Activated naive CD8-positive, alpha-beta T cell treated with anti-CD3 and anti-CD28 coated beads, Interleukin-2, amount 10 ng/mL, durations not matched to agents 7 days and 5 days (primary cell): ENCODE data around the gene PACS2. TPM values are rescaled to one million over a fixed set of nuclear protein-coding genes. Genes with fewer than 3 reads are reported as not detected.
A peak's percentile ranks its signal among the peaks of the same experiment; 100 is the strongest.
"Not testable (repeated sequence)": the region's sequence is repeated elsewhere in the genome, so short reads cannot be mapped to it uniquely, and the experiment has no call there.

Experiments
- ATAC-seq: fragments of 150-1000 bp; cut with Tn5 transposase; one replicate; pipeline ENCODE4 v1.10.0; 2021; ENCODE audit warnings: low read depth, moderate library complexity
- POLR2A ChIA-PET: fragments of 350-600 bp; sonication (Branson Sonifier 250); formaldehyde crosslinking; loops from one replicate; lab custom pipeline; 2021; ENCODE audit warnings: antibody characterized with exemption; lab: Charles Lee
- DNase-seq: peaks from one replicate; pipeline ENCODE4 v3.0.0; 2021
- H3K27ac Mint-ChIP-seq: one replicate; pipeline ENCODE4 v1.8.0; 2022; ENCODE audit warnings: mild to moderate bottlenecking, mixed read lengths
- H3K27me3 Mint-ChIP-seq: one replicate; pipeline ENCODE4 v1.8.0; 2022; ENCODE audit warnings: mild to moderate bottlenecking, moderate library complexity, mixed read lengths
- H3K36me3 Mint-ChIP-seq: one replicate; pipeline ENCODE4 v1.8.0; 2021; ENCODE audit warnings: mild to moderate bottlenecking, mixed read lengths
- H3K4me1 Mint-ChIP-seq: one replicate; pipeline ENCODE4 v1.8.0; 2021; ENCODE audit warnings: mixed read lengths
- H3K4me3 Mint-ChIP-seq: one replicate; pipeline ENCODE4 v1.8.0; 2022; ENCODE audit warnings: mild to moderate bottlenecking, moderate library complexity, mixed read lengths
- H3K9me3 Mint-ChIP-seq: one replicate; pipeline ENCODE4 v1.8.0; 2021; ENCODE audit warnings: mixed read lengths
- total RNA-seq, 2 experiments: library from RNA; stranded (reverse); gene quantifications; one replicate each; pipeline ENCODE4 v1.2.3, GENCODE V29; 2021

The PACS2 gene
- total RNA-seq, 2 experiments from 2014 or later, result 51.6 to 54.7 TPM

GRCh38 chr14:105356927-105357326 is 42.4 kb downstream of the PACS2 start:
- no peaks in the 10 kb centered on the region for H3K9me3 Mint-ChIP-seq
- H3K36me3 Mint-ChIP-seq, result no peaks in the 10 kb centered on the region
- H3K4me3 Mint-ChIP-seq, result no peak overlapping the region
- peaks cover 3% of the 10 kb centered on the region for H3K4me1 Mint-ChIP-seq
- no peak overlapping the region for H3K27ac Mint-ChIP-seq
- H3K27me3 Mint-ChIP-seq, result no peaks in the 10 kb centered on the region
- DNase-seq, result no peak
- no peak for ATAC-seq
- POLR2A ChIA-PET, result no interaction called here

GRCh38 chr14:105357626-105358025 is 43.1 kb downstream of the PACS2 start:
- no peak overlapping the region for H3K4me3 Mint-ChIP-seq
- POLR2A ChIA-PET, result no interaction called here
- DNase-seq (no peak), ATAC-seq (no peak)
- H3K36me3 Mint-ChIP-seq, result no peaks in the 10 kb centered on the region
- no peaks in the 10 kb centered on the region for H3K4me1 Mint-ChIP-seq
- H3K27me3 Mint-ChIP-seq, result no peaks in the 10 kb centered on the region
- no peak overlapping the region for H3K27ac Mint-ChIP-seq
- no peaks in the 10 kb centered on the region for H3K9me3 Mint-ChIP-seq

- Mint-ChIP-seq H3K27me3 (no peaks in the 10 kb centered on the region), H3K4me3 (no peak overlapping the region), H3K9me3 (no peaks in the 10 kb centered on the region), H3K27ac (no peak overlapping the region), H3K4me1 (no peaks in the 10 kb centered on the region), H3K36me3 (no peaks in the 10 kb centered on the region)
- DNase-seq (no peak), ATAC-seq (no peak)
- POLR2A ChIA-PET, result no interaction called here
Observed at GRCh38 chr14:105358140-105358846, 43.7 kb downstream of the PACS2 start.

- DNase-seq (no peak), ATAC-seq (no peak)
- peaks cover 3% of the 10 kb centered on the region for H3K4me1 Mint-ChIP-seq
- no peaks in the 10 kb centered on the region for H3K36me3 Mint-ChIP-seq
- no peak overlapping the region for H3K27ac Mint-ChIP-seq
- no peaks in the 10 kb centered on the region for H3K9me3 Mint-ChIP-seq
- POLR2A ChIA-PET, result no interaction called here
- peaks cover 5% of the 10 kb centered on the region for H3K27me3 Mint-ChIP-seq
- H3K4me3 Mint-ChIP-seq, result no peak overlapping the region
Observed at GRCh38 chr14:105358943-105359342, 44.4 kb downstream of the PACS2 start.

GRCh38 chr14:105361412-105361811 is 46.9 kb downstream of the PACS2 start:
- H3K36me3 Mint-ChIP-seq, H3K27ac Mint-ChIP-seq, H3K4me1 Mint-ChIP-seq, H3K4me3 Mint-ChIP-seq, ATAC-seq, DNase-seq, H3K9me3 Mint-ChIP-seq, H3K27me3 Mint-ChIP-seq: not testable (repeated sequence)
- POLR2A ChIA-PET, result interaction anchor here (1.2 kb wide), 1 partner anchor 60 kb away, joined by 3 read pairs; no protein-coding TSS in a partner anchor

- POLR2A ChIA-PET, result no interaction called here
- no peaks in the 10 kb centered on the region for H3K36me3 Mint-ChIP-seq
- ATAC-seq, result peak; percentile 57
- H3K9me3 Mint-ChIP-seq, result no peaks in the 10 kb centered on the region
- peaks cover 4% of the 10 kb centered on the region for H3K4me1 Mint-ChIP-seq
- peaks cover 6% of the 10 kb centered on the region for H3K27me3 Mint-ChIP-seq
- DNase-seq, result peak; percentile 57
- H3K27ac Mint-ChIP-seq, result no peak overlapping the region
- H3K4me3 Mint-ChIP-seq, result peak overlapping the region; percentile 26
Observed at GRCh38 chr14:105363847-105364708, 49.5 kb downstream of the PACS2 start.

GRCh38 chr14:105365101-105365500 is 50.6 kb downstream of the PACS2 start:
- ATAC-seq, result no peak
- POLR2A ChIA-PET, result interaction anchor here (0.6 kb wide), 1 partner anchor 556 kb away, joined by 3 read pairs; no protein-coding TSS in a partner anchor
- Mint-ChIP-seq H3K27ac (no peak overlapping the region), H3K4me1 (peaks cover 4% of the 10 kb centered on the region), H3K27me3 (peaks cover 6% of the 10 kb centered on the region), H3K36me3 (no peaks in the 10 kb centered on the region), H3K9me3 (no peaks in the 10 kb centered on the region), H3K4me3 (no peak overlapping the region)
- DNase-seq, result no peak

- Mint-ChIP-seq H3K9me3 (no peaks in the 10 kb centered on the region), H3K27me3 (peaks cover 6% of the 10 kb centered on the region), H3K4me1 (peaks cover 5% of the 10 kb centered on the region), H3K27ac (no peak overlapping the region), H3K36me3 (no peaks in the 10 kb centered on the region), H3K4me3 (no peak overlapping the region)
- ATAC-seq, result no peak
- no peak for DNase-seq
- POLR2A ChIA-PET, result no interaction called here
Observed at GRCh38 chr14:105365681-105366080, 51.1 kb downstream of the PACS2 start.

GRCh38 chr14:105366386-105367074 is 52.0 kb downstream of the PACS2 start:
- H3K4me3 Mint-ChIP-seq, result no peak overlapping the region
- H3K27me3 Mint-ChIP-seq, result peaks cover 6% of the 10 kb centered on the region
- no peak overlapping the region for H3K27ac Mint-ChIP-seq
- no peaks in the 10 kb centered on the region for H3K36me3 Mint-ChIP-seq
- POLR2A ChIA-PET, result no interaction called here
- no peak for DNase-seq
- peaks cover 7% of the 10 kb centered on the region for H3K4me1 Mint-ChIP-seq
- ATAC-seq, result no peak
- H3K9me3 Mint-ChIP-seq, result no peaks in the 10 kb centered on the region

GRCh38 chr14:105367116-105368031 is 52.8 kb downstream of the PACS2 start:
- POLR2A ChIA-PET, result no interaction called here
- no peak overlapping the region for H3K27ac Mint-ChIP-seq

GRCh38 chr14:105368032-105368417 is 53.5 kb downstream of the PACS2 start:
- POLR2A ChIA-PET, result no interaction called here
- peaks cover 7% of the 10 kb centered on the region for H3K4me1 Mint-ChIP-seq
- H3K9me3 Mint-ChIP-seq, result no peaks in the 10 kb centered on the region
- H3K27me3 Mint-ChIP-seq, result peaks cover 6% of the 10 kb centered on the region
- no peaks in the 10 kb centered on the region for H3K36me3 Mint-ChIP-seq
- H3K4me3 Mint-ChIP-seq, result no peak overlapping the region
- no peak for ATAC-seq
- no peak overlapping the region for H3K27ac Mint-ChIP-seq
- DNase-seq, result no peak

More at GRCh38 chr14:105367116-105368031, 52.8 kb downstream of the PACS2 start:
- Mint-ChIP-seq H3K9me3 (no peaks in the 10 kb centered on the region), H3K4me3 (no peak overlapping the region), H3K27me3 (peaks cover 6% of the 10 kb centered on the region), H3K4me1 (peaks cover 7% of the 10 kb centered on the region), H3K36me3 (no peaks in the 10 kb centered on the region)
- no peak for ATAC-seq
- DNase-seq, result no peak

GRCh38 chr14:105368426-105368825 is 53.9 kb downstream of the PACS2 start:
- H3K9me3 Mint-ChIP-seq, result no peaks in the 10 kb centered on the region
- POLR2A ChIA-PET, result interaction anchor here (1.1 kb wide), 1 partner anchor 121 kb away, joined by 3 read pairs; no protein-coding TSS in a partner anchor
- H3K4me1 Mint-ChIP-seq, result peaks cover 7% of the 10 kb centered on the region
- ATAC-seq, result no peak
- no peaks in the 10 kb centered on the region for H3K36me3 Mint-ChIP-seq
- peaks cover 6% of the 10 kb centered on the region for H3K27me3 Mint-ChIP-seq
- H3K27ac Mint-ChIP-seq, result no peak overlapping the region
- DNase-seq, result no peak
- no peak overlapping the region for H3K4me3 Mint-ChIP-seq
